Mesenchymal stem cell (in vitro differentiated cells and primary cell): ENCODE data around the gene HPS1.
"Not testable (repeated sequence)": the region's sequence is repeated elsewhere in the genome, so short reads cannot be mapped to it uniquely, and the experiment has no call there.

Experiments used
- DNase-seq: peaks from one replicate; pipeline ENCODE4 v3.0.0-alpha.2; 2013
- H2AFZ ChIP-seq: one replicate; pipeline ENCODE4 v1.6.1; 2013; ENCODE audit warnings: low read depth, mild to moderate bottlenecking, control low read depth, inconsistent platforms, low read length, moderate library complexity
- H2AK5ac ChIP-seq: 2 replicates; pipeline ENCODE4 v1.6.1; 2013; ENCODE audit warnings: low read length, moderate library complexity, mild to moderate bottlenecking, inconsistent platforms; ENCODE audit not compliant: severe bottlenecking
- H2BK120ac ChIP-seq: one replicate; pipeline ENCODE4 v1.6.1; 2013; ENCODE audit warnings: low read depth, mild to moderate bottlenecking, inconsistent platforms, low read length, moderate library complexity
- H2BK12ac ChIP-seq, 2 experiments: one replicate each; pipeline ENCODE4 v1.6.1; 2013; ENCODE audit warnings: inconsistent platforms in 2 of 2, low read length in 2 of 2, mild to moderate bottlenecking in 2 of 2, moderate library complexity in 2 of 2, control low read depth in 1 of 2
- H2BK15ac ChIP-seq: one replicate; pipeline ENCODE4 v1.6.1; 2013; ENCODE audit warnings: mild to moderate bottlenecking, low read depth, inconsistent platforms; ENCODE audit not compliant: poor library complexity, severe bottlenecking
- H2BK5ac ChIP-seq: 2 replicates; pipeline ENCODE4 v1.6.1; 2013; ENCODE audit warnings: low read depth, mild to moderate bottlenecking, low read length, control low read depth, inconsistent platforms; ENCODE audit not compliant: poor library complexity, severe bottlenecking
- H3K14ac ChIP-seq, 2 experiments: one replicate each; pipeline ENCODE4 v1.6.1; 2013; ENCODE audit warnings: inconsistent platforms in 2 of 2, low read length in 2 of 2, control low read depth in 1 of 2, mild to moderate bottlenecking in 1 of 2, moderate library complexity in 1 of 2
- H3K18ac ChIP-seq, 2 experiments: one replicate each; pipeline ENCODE4 v1.6.1; 2013; ENCODE audit warnings: inconsistent platforms in 2 of 2, low read length in 2 of 2, control low read depth in 1 of 2, low read depth in 1 of 2, mild to moderate bottlenecking in 1 of 2
- H3K23ac ChIP-seq, 2 experiments: one replicate each; pipeline ENCODE4 v1.6.1; 2013; ENCODE audit warnings: inconsistent platforms in 2 of 2, low read length in 2 of 2, mild to moderate bottlenecking in 2 of 2, moderate library complexity in 2 of 2, control low read depth in 1 of 2
- H3K27ac ChIP-seq: 2 replicates; pipeline ENCODE4 v1.5.1; 2013; ENCODE audit warnings: mild to moderate bottlenecking, moderate library complexity, low read length, control low read depth, inconsistent platforms; ENCODE audit not compliant: poor library complexity, severe bottlenecking
- H3K27me3 ChIP-seq, 2 experiments: 2 replicates each; pipeline versions ENCODE4 v1.6.1 to v1.7.0; 2013; ENCODE audit warnings: low read length in 2 of 2, mild to moderate bottlenecking in 2 of 2, moderate library complexity in 2 of 2, control low read depth in 1 of 2, inconsistent platforms in 1 of 2; ENCODE audit not compliant: control insufficient read depth in 1 of 2, insufficient read depth in 1 of 2
- H3K36me3 ChIP-seq, 2 experiments: 2 replicates each; pipeline versions ENCODE4 v1.6.1 to v1.7.0; 2013; ENCODE audit warnings: low read length in 2 of 2, control low read depth in 1 of 2, inconsistent platforms in 1 of 2, low read depth in 1 of 2, mild to moderate bottlenecking in 1 of 2; ENCODE audit not compliant: insufficient read depth in 2 of 2, control insufficient read depth in 1 of 2
- H3K4ac ChIP-seq, 2 experiments: one replicate each; pipeline ENCODE4 v1.6.1; 2013; ENCODE audit warnings: inconsistent platforms in 2 of 2, low read length in 2 of 2, mild to moderate bottlenecking in 2 of 2, moderate library complexity in 2 of 2, control low read depth in 1 of 2, low read depth in 1 of 2
- H3K4me1 ChIP-seq: 2 replicates; pipeline ENCODE4 v1.6.1; 2013; ENCODE audit warnings: low read depth, low read length, control low read depth; ENCODE audit not compliant: control insufficient read depth, insufficient read depth
- H3K4me2 ChIP-seq: 2 replicates; pipeline ENCODE4 v1.6.1; 2013; ENCODE audit warnings: low read length, mild to moderate bottlenecking, inconsistent platforms; ENCODE audit not compliant: poor library complexity, severe bottlenecking
- H3K4me3 ChIP-seq, 2 experiments: 2 replicates each; pipeline versions ENCODE4 v1.5.1 to v1.7.0; 2013; ENCODE audit warnings: low read length in 2 of 2, mild to moderate bottlenecking in 2 of 2, control low read depth in 1 of 2, low read depth in 1 of 2; ENCODE audit not compliant: insufficient read depth in 1 of 2
- H3K79me1 ChIP-seq: replicated peaks from 2 replicates; pipeline ENCODE4 v1.6.1; 2013; ENCODE audit warnings: mild to moderate bottlenecking, control low read depth, low read length, inconsistent platforms; ENCODE audit not compliant: poor library complexity, severe bottlenecking
- H3K9ac ChIP-seq: 2 replicates; pipeline ENCODE4 v1.7.0; 2013; ENCODE audit warnings: mild to moderate bottlenecking, low read length, moderate library complexity
- H3K9me3 ChIP-seq: 2 replicates; pipeline ENCODE4 v1.7.0; 2013; ENCODE audit warnings: mild to moderate bottlenecking, low read length; ENCODE audit not compliant: control insufficient read depth
- H4K8ac ChIP-seq: one replicate; pipeline ENCODE4 v1.6.1; 2013; ENCODE audit warnings: inconsistent platforms, mild to moderate bottlenecking, low read length, moderate library complexity
- H4K91ac ChIP-seq: one replicate; pipeline ENCODE4 v1.6.1; 2013; ENCODE audit warnings: mild to moderate bottlenecking, low read length, inconsistent platforms
- WGBS: methylation state at CpG from one replicate; pipeline ENCODE4 v1.1.7; 2013; ENCODE audit warnings: mixed read lengths; 5-methylcytosine and 5-hydroxymethylcytosine counted together

The HPS1 gene

DNA sequence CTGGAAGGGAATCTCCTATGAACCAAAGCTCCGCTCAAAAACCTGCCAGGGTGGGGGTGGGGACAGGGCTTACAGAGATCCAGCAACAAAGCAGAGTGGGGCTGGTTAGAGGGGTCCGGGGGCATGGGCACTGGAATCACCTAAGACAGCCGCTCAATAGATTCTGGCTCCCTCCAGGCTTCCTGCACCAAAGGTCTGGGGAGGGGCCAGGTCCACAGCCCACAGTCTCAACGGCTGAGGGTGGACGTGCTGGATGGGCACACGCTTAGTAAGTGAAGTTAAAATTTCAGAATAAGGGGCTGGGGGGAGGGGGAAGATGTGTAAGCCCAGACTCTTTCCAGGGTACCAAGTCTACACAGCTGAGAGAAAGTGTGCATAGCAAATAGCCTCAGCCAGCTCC is 62.9 kb downstream of the HPS1 start:
- Histone ChIP-seq H3K36me3 (peaks cover 5 to 21% of the 10 kb centered on the region in 2 experiments), H3K4me2 (no peak overlapping the region), H3K23ac (no peak overlapping the region), H3K9me3 (no peaks in the 10 kb centered on the region), H3K4ac (peak overlapping the region in 1 of 2 experiments; percentile 47), H2AFZ (no peak overlapping the region), H2BK12ac (peak overlapping the region in 1 of 2 experiments; percentile 33), H3K27me3 (no peaks in the 10 kb centered on the region), H3K14ac (no peak overlapping the region), H3K4me3 (no peak overlapping the region), H4K91ac (no peak overlapping the region), H3K4me1 (peaks cover 19% of the 10 kb centered on the region), H2AK5ac (peak overlapping the region; percentile 75), H3K27ac (no peak overlapping the region), H3K9ac (no peak overlapping the region), H3K18ac (peak overlapping the region in 1 of 2 experiments; percentile 41), H2BK5ac (no peak overlapping the region), H4K8ac (peak overlapping the region; percentile 42), H2BK15ac (peak overlapping the region; percentile 76), H3K79me1 (no peaks in the 10 kb centered on the region), H2BK120ac (no peak overlapping the region)
- no peak for DNase-seq
- WGBS, result 97% methylated on average over 6 of the region's 6 CpGs

GRCh38 chr10:98383134-98383667 is 63.5 kb downstream of the HPS1 start:
- Histone ChIP-seq H3K36me3 (peaks cover 5 to 21% of the 10 kb centered on the region in 2 experiments), H2BK12ac (peak overlapping the region in 1 of 2 experiments; percentile 67), H3K27ac (peak overlapping the region; percentile 52), H3K4ac (peak overlapping the region; percentile 24 to 57), H2BK15ac (peak overlapping the region; percentile 55), H3K18ac (peak overlapping the region in 1 of 2 experiments; percentile 69), H3K14ac (peak overlapping the region in 1 of 2 experiments; percentile 63), H3K4me1 (peaks cover 17% of the 10 kb centered on the region)
- peak; percentile 84 for DNase-seq
- H2AFZ ChIP-seq, H3K27me3 ChIP-seq, H2BK120ac ChIP-seq, H2AK5ac ChIP-seq, H3K9me3 ChIP-seq, H3K79me1 ChIP-seq, H4K91ac ChIP-seq, H4K8ac ChIP-seq, H3K4me3 ChIP-seq, H2BK5ac ChIP-seq, H3K4me2 ChIP-seq, H3K23ac ChIP-seq, H3K9ac ChIP-seq: not testable (repeated sequence)
- WGBS, result 71% methylated on average over 7 of the region's 7 CpGs

GRCh38 chr10:98382691-98383101 is 64.0 kb downstream of the HPS1 start:
- Histone ChIP-seq H3K14ac (peak overlapping the region in 1 of 2 experiments; percentile 63), H3K4me1 (peaks cover 15% of the 10 kb centered on the region), H3K27me3 (no peaks in the 10 kb centered on the region), H3K79me1 (no peaks in the 10 kb centered on the region), H3K23ac (no peak overlapping the region), H3K27ac (peak overlapping the region; percentile 52), H3K9me3 (no peaks in the 10 kb centered on the region), H3K18ac (peak overlapping the region in 1 of 2 experiments; percentile 69), H2BK12ac (peak overlapping the region in 1 of 2 experiments; percentile 67), H2BK15ac (peak overlapping the region; percentile 55), H3K4me2 (no peak overlapping the region), H3K4ac (peak overlapping the region; percentile 24 to 57), H2BK5ac (no peak overlapping the region), H3K4me3 (no peak overlapping the region), H2AFZ (no peak overlapping the region), H2AK5ac (no peak overlapping the region), H4K91ac (peak overlapping the region; percentile 25), H2BK120ac (no peak overlapping the region), H3K9ac (no peak overlapping the region), H3K36me3 (peaks cover 5 to 18% of the 10 kb centered on the region in 2 experiments), H4K8ac (no peak overlapping the region)
- WGBS, result 87% methylated on average over 5 of the region's 5 CpGs
- peak; percentile 25 for DNase-seq

DNA sequence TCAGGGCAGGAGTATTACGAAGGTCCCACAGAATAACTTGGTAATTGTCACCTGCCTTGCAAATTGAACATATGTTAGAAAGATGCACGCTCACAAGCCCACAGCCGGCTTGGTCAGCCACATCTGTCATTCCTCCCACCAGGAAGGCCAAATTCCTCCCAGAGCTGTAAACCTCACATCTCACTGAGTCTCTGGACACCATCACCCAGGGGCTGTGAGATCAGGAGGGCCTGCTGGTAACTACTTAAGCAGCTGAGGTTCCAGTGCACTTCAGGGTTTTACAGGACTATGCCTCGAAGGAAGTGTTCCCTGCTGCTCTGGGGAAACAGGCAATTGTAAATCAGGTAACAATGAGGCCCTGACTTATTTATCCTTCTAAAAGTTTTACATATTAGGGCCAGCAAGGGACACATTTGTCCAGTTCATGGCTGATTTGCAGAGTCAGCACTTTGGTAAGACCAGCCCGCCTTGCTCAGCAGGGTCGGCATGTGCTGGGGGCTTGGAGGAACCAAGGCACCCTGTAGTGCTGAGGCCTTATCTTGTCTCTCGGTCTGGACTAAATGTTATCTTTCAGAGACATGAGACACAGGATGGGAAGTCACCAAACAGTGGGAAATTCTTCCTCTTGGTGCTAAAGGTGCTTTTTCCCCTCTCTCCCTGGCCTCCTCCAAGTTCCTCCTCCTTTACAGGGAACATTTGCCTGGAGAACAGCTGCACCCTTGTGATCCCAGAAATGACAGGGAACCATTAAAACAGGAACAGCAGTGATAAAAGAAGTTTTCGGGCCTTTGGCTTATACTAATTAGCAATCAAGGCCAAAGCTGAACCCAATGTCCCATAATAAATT is 66.0 kb downstream of the HPS1 start:
- Histone ChIP-seq H4K8ac (peak overlapping the region; percentile 1), H3K27me3 (no peaks in the 10 kb centered on the region), H3K27ac (no peak overlapping the region), H3K4me1 (peaks cover 14% of the 10 kb centered on the region), H3K4me3 (no peak overlapping the region), H3K4ac (peak overlapping the region in 1 of 2 experiments; percentile 5), H4K91ac (no peak overlapping the region), H3K79me1 (no peaks in the 10 kb centered on the region), H2BK15ac (no peak overlapping the region), H3K9ac (no peak overlapping the region), H3K36me3 (peaks cover 5 to 8% of the 10 kb centered on the region in 2 experiments), H3K18ac (peak overlapping the region; percentile 40 to 52), H3K23ac (no peak overlapping the region), H3K14ac (no peak overlapping the region), H2AK5ac (no peak overlapping the region), H2AFZ (no peak overlapping the region), H3K9me3 (no peaks in the 10 kb centered on the region), H2BK120ac (no peak overlapping the region), H2BK12ac (peak overlapping the region in 1 of 2 experiments; percentile 4), H2BK5ac (no peak overlapping the region), H3K4me2 (no peak overlapping the region)
- DNase-seq, result peak; percentile 39
- 39% methylated on average over 8 of the region's 8 CpGs for WGBS
